Neural cell (in vitro differentiated cells): ENCODE data around the gene TXNRD1. TPM values are rescaled to one million over a fixed set of nuclear protein-coding genes. Genes with fewer than 3 reads are reported as not detected.

ENCODE experiments used
- H2AFZ ChIP-seq: fragments of 200-600, 300-800 bp; sonication (generic), shearing (Covaris generic); 2 replicates; pipeline ENCODE4 v1.6.0; 2014; ENCODE audit warnings: low read depth, mild to moderate bottlenecking, antibody characterized with exemption, low read length, moderate library complexity
- H3F3A ChIP-seq: fragments of 200-600 bp; shearing (Covaris generic); 2 replicates; pipeline ENCODE4 v1.6.1; 2016; ENCODE audit warnings: mild to moderate bottlenecking, moderate library complexity, mixed read lengths, antibody characterized with exemption, low read length; ENCODE audit not compliant: insufficient read depth, poor library complexity, severe bottlenecking
- H3K27ac ChIP-seq: fragments of 200-600, 300-800 bp; sonication (generic), shearing (Covaris generic); 2 replicates; pipeline ENCODE4 v1.5.1; 2014; ENCODE audit warnings: mild to moderate bottlenecking, low read length, moderate library complexity
- H3K27me3 ChIP-seq: fragments of 300-800, 200-600 bp; sonication (generic), shearing (Covaris generic); 2 replicates; pipeline ENCODE4 v1.6.0; 2014; ENCODE audit warnings: mild to moderate bottlenecking, low read depth, low read length, moderate library complexity; ENCODE audit not compliant: insufficient read depth
- H3K36me3 ChIP-seq: fragments of 300-800, 200-600 bp; sonication (generic), shearing (Covaris generic); 2 replicates; pipeline ENCODE4 v1.5.1; 2014; ENCODE audit warnings: mild to moderate bottlenecking, antibody characterized with exemption, low read length, moderate library complexity; ENCODE audit not compliant: insufficient read depth
- H3K4me2 ChIP-seq: fragments of 300-800, 200-600 bp; sonication (generic), shearing (Covaris generic); 2 replicates; pipeline ENCODE4 v1.6.0; 2014; ENCODE audit warnings: mild to moderate bottlenecking, low read length
- H3K4me3 ChIP-seq: fragments of 300-800, 200-600 bp; sonication (generic), shearing (Covaris generic); 2 replicates; pipeline ENCODE4 v1.5.1; 2014; ENCODE audit warnings: mild to moderate bottlenecking, low read length, moderate library complexity
- H3K79me2 ChIP-seq: fragments of 200-600 bp; shearing (Covaris generic); replicated peaks from 2 replicates; pipeline ENCODE4 v1.6.0; 2014; ENCODE audit warnings: mild to moderate bottlenecking, low read length, moderate library complexity; ENCODE audit not compliant: insufficient read depth
- H3K9ac ChIP-seq: fragments of 300-800, 200-600 bp; sonication (generic), shearing (Covaris generic); 2 replicates; pipeline ENCODE4 v1.6.1; 2016; ENCODE audit warnings: mild to moderate bottlenecking, low read length, mixed read lengths
- H3K9me2 ChIP-seq: fragments of 200-600 bp; shearing (Covaris generic); 2 replicates; pipeline ENCODE4 v1.6.1; 2016; ENCODE audit warnings: mild to moderate bottlenecking, low read length, mixed read lengths; ENCODE audit not compliant: insufficient read depth
- H3K9me3 ChIP-seq: fragments of 200-600, 300-800 bp; sonication (generic), shearing (Covaris generic); 2 replicates; pipeline ENCODE4 v1.6.1; 2016; ENCODE audit warnings: mild to moderate bottlenecking, mixed run types, low read length, moderate library complexity, mixed read lengths
- H4K20me1 ChIP-seq: fragments of 200-600 bp; shearing (Covaris generic); 2 replicates; pipeline ENCODE4 v1.6.1; 2016; ENCODE audit warnings: mild to moderate bottlenecking, mixed run types; ENCODE audit not compliant: insufficient read depth
- CTCF ChIP-seq: fragments of 450-650 bp; IDR thresholded peaks from 2 replicates; pipeline ENCODE4 v1.5.1; 2014; ENCODE audit warnings: antibody characterized with exemption, mild to moderate bottlenecking, moderate library complexity; ENCODE audit not compliant: poor library complexity, severe bottlenecking
- EP300 ChIP-seq: fragments of 450-650 bp; conservative IDR thresholded peaks from 2 replicates; pipeline ENCODE4 v1.6.1; 2014; ENCODE audit warnings: antibody characterized with exemption, mild to moderate bottlenecking, moderate library complexity; ENCODE audit not compliant: poor library complexity, severe bottlenecking
- EZH2 ChIP-seq: fragments of 200-600, 300-800 bp; shearing (Covaris generic), sonication (generic); IDR thresholded peaks from 2 replicates; pipeline ENCODE4 v1.6.1; 2014; ENCODE audit warnings: antibody characterized with exemption, low read length, borderline replicate concordance, mild to moderate bottlenecking; ENCODE audit not compliant: insufficient read depth, poor library complexity, severe bottlenecking
- MXI1 ChIP-seq: fragments of 450-650 bp; conservative IDR thresholded peaks from 2 replicates; pipeline ENCODE4 v1.6.1; 2014; ENCODE audit warnings: antibody characterized with exemption, mild to moderate bottlenecking; ENCODE audit not compliant: poor library complexity, severe bottlenecking
- POLR2AphosphoS5 ChIP-seq: IDR thresholded peaks from 2 replicates; pipeline ENCODE4 v1.6.1; 2012
- RAD21 ChIP-seq: fragments of 450-650 bp; conservative IDR thresholded peaks from 2 replicates; pipeline ENCODE4 v1.6.1; 2014; ENCODE audit warnings: antibody characterized with exemption, mild to moderate bottlenecking, moderate library complexity
- REST ChIP-seq: IDR thresholded peaks from 2 replicates; pipeline ENCODE4 v1.6.1; 2012; ENCODE audit warnings: borderline replicate concordance
- SMC3 ChIP-seq: fragments of 450-650 bp; conservative IDR thresholded peaks from 2 replicates; pipeline ENCODE4 v1.6.1; 2014; ENCODE audit warnings: antibody characterized with exemption, mild to moderate bottlenecking, moderate library complexity; ENCODE audit not compliant: poor library complexity
- TAF1 ChIP-seq: IDR thresholded peaks from 2 replicates; pipeline ENCODE4 v1.6.1; 2012; ENCODE audit warnings: low read depth
- polyA plus RNA-seq: library from polyadenylated mRNA; depleted of rRNA; stranded (reverse); fragments of >200 nt; gene quantifications from 2 replicates; pipeline ENCODE4 v1.2.3, GENCODE V29; 2014

Gene TXNRD1
- polyA plus RNA-seq, 1 donor from 2014 or later = 59.6 TPM

- Histone ChIP-seq H4K20me1 (no peaks in the 10 kb centered on the region), H3K27me3 (no peaks in the 10 kb centered on the region), H2AFZ (no peak overlapping the region), H3K9me2 (no peaks in the 10 kb centered on the region), H3K36me3 (no peaks in the 10 kb centered on the region), H3K9ac (no peak overlapping the region), H3K27ac (no peak overlapping the region), H3K79me2 (no peaks in the 10 kb centered on the region), H3K4me3 (no peak overlapping the region), H3K9me3 (no peaks in the 10 kb centered on the region), H3K4me2 (no peak overlapping the region), H3F3A (no peaks in the 10 kb centered on the region)
- TF ChIP-seq SMC3 = no peak
- TF ChIP-seq CTCF = no peak
- TF ChIP-seq EP300 = no peak
- no peak for TF ChIP-seq TAF1
- no peak for TF ChIP-seq POLR2AphosphoS5
- TF ChIP-seq REST = no peak
- TF ChIP-seq RAD21 = no peak
- TF ChIP-seq MXI1 = no peak
- TF ChIP-seq EZH2 = no peak
Measured at GRCh38 chr12:104247698-104248097, 32.1 kb downstream of the TXNRD1 start.

- Histone ChIP-seq H3K27me3 (no peaks in the 10 kb centered on the region), H2AFZ (no peak overlapping the region), H3K4me2 (no peak overlapping the region), H3K9ac (no peak overlapping the region), H4K20me1 (no peaks in the 10 kb centered on the region), H3K9me2 (no peaks in the 10 kb centered on the region), H3K4me3 (no peak overlapping the region), H3K36me3 (no peaks in the 10 kb centered on the region), H3K27ac (no peak overlapping the region), H3K79me2 (no peaks in the 10 kb centered on the region), H3K9me3 (no peaks in the 10 kb centered on the region), H3F3A (no peaks in the 10 kb centered on the region)
- TF ChIP-seq REST (no peak), MXI1 (no peak), TAF1 (no peak), EZH2 (no peak), RAD21 (no peak), EP300 (no peak), SMC3 (no peak), CTCF (no peak), POLR2AphosphoS5 (no peak)
Measured at GRCh38 chr12:104248444-104248843, 32.9 kb downstream of the TXNRD1 start.
